H1 (cell line): Measurements from ENCODE around the gene FOXN3. TPM values are rescaled to one million over a fixed set of nuclear protein-coding genes. Genes with fewer than 3 reads are reported as not detected.

Experiments
- CTCF ChIA-PET: fragments of 300-600 bp; sonication (Branson Sonifier 250); formaldehyde crosslinking; loops from one replicate; lab custom pipeline; 2021; ENCODE audit not compliant: partially characterized antibody; lab: Charles Lee
- POLR2A ChIA-PET: fragments of 300-600 bp; sonication (Branson Sonifier 250); formaldehyde crosslinking; loops from one replicate; lab custom pipeline; 2021; ENCODE audit warnings: inconsistent platforms; ENCODE audit not compliant: partially characterized antibody; lab: Charles Lee
- DNase-seq, 2 experiments: peaks; one replicate each; pipeline versions ENCODE4 v3.0.0 to v3.0.0-alpha.2; 2010 to 2022; ENCODE audit warnings: low spot score in 2 of 2, low read depth in 1 of 2, mixed read lengths in 1 of 2
- FAIRE-seq: peaks from 2 replicates; lab custom pipeline; 2011; peaks lifted over from hg19 to GRCh38; lab: Jason Lieb, UNC
- H2AFZ ChIP-seq: 2 replicates; pipeline ENCODE4 v1.8.1; 2012; ENCODE audit warnings: low read length, inconsistent platforms
- H2AK5ac ChIP-seq: 2 replicates; pipeline ENCODE4 v1.6.1; 2013; ENCODE audit warnings: low read depth, low read length
- H2BK120ac ChIP-seq: replicated peaks from 2 replicates; pipeline ENCODE3; 2013; ENCODE audit warnings: low read depth, low read length, inconsistent platforms
- H2BK12ac ChIP-seq: 2 replicates; pipeline ENCODE4 v1.6.1; 2013; ENCODE audit warnings: low read depth, low read length
- H2BK15ac ChIP-seq: 2 replicates; pipeline ENCODE4 v1.6.1; 2013; ENCODE audit warnings: low read length
- H2BK20ac ChIP-seq: 2 replicates; pipeline ENCODE4 v1.6.1; 2013; ENCODE audit warnings: low read length
- H2BK5ac ChIP-seq: 2 replicates; pipeline ENCODE4 v1.6.1; 2013; ENCODE audit warnings: low read depth, low read length
- H3K14ac ChIP-seq: 2 replicates; pipeline ENCODE4 v1.6.1; 2013; ENCODE audit warnings: inconsistent platforms; ENCODE audit not compliant: insufficient read length
- H3K18ac ChIP-seq: 2 replicates; pipeline ENCODE4 v1.6.1; 2013; ENCODE audit warnings: low read length; ENCODE audit errors: extremely low read depth
- H3K23ac ChIP-seq: 2 replicates; pipeline ENCODE4 v1.6.1; 2013; ENCODE audit warnings: inconsistent platforms; ENCODE audit not compliant: insufficient read length
- H3K23me2 ChIP-seq: 2 replicates; pipeline ENCODE4 v1.6.1; 2013; ENCODE audit warnings: low read depth, low read length
- H3K27ac ChIP-seq: 2 replicates; pipeline ENCODE4 v1.6.1; 2011; ENCODE audit warnings: low read depth, low read length, inconsistent platforms
- H3K27me3 ChIP-seq, 4 experiments: replicated peaks in 1 of 4; 1 replicate in 1 of 4; 2 replicates in 3 of 4; pipeline versions ENCODE4 v1.6.1 to v1.8.1; 2011 to 2013; ENCODE audit warnings: low read length in 3 of 4, mild to moderate bottlenecking in 3 of 4, inconsistent platforms in 2 of 4, mixed read lengths in 2 of 4, moderate library complexity in 1 of 4; ENCODE audit not compliant: control insufficient read depth in 3 of 4, insufficient read depth in 3 of 4; ENCODE audit errors: extremely low read depth in 1 of 4
- H3K36me3 ChIP-seq, 4 experiments: 2 replicates each; pipeline versions ENCODE4 v1.6.1 to v1.8.1; 2011 to 2013; ENCODE audit warnings: mild to moderate bottlenecking in 4 of 4, low read length in 3 of 4, moderate library complexity in 2 of 4, control low read depth in 1 of 4, inconsistent platforms in 1 of 4; ENCODE audit not compliant: insufficient read depth in 4 of 4, control insufficient read depth in 2 of 4
- H3K4ac ChIP-seq: replicated peaks from 2 replicates; pipeline ENCODE3; 2013; ENCODE audit warnings: low read length, low read depth, mixed read lengths, inconsistent platforms; ENCODE audit not compliant: insufficient read length
- H3K4me1 ChIP-seq, 4 experiments: replicated peaks in 1 of 4; 1 replicate in 1 of 4; 2 replicates in 3 of 4; pipeline versions ENCODE4 v1.6.1 to v1.8.1; 2011 to 2013; ENCODE audit warnings: low read length in 3 of 4, inconsistent platforms in 2 of 4, mixed read lengths in 1 of 4; ENCODE audit not compliant: insufficient read depth in 4 of 4, control insufficient read depth in 3 of 4
- H3K4me2 ChIP-seq, 2 experiments: 2 replicates each; pipeline versions ENCODE4 v1.6.1 to v1.8.1; 2011 to 2013; ENCODE audit warnings: low read depth in 2 of 2, low read length in 2 of 2, control low read depth in 1 of 2, inconsistent platforms in 1 of 2, mild to moderate bottlenecking in 1 of 2; ENCODE audit not compliant: insufficient read depth in 1 of 2
- H3K4me3 ChIP-seq, 4 experiments: fragments of 200-600, 300-600 bp in 1 of 4; sonication (generic), shearing (Covaris generic), sonication (Bioruptor Twin) in 1 of 4; 2 replicates each; pipeline versions ENCODE4 v1.5.1 to v1.8.1; 2011 to 2016; ENCODE audit warnings: low read length in 4 of 4, low read depth in 3 of 4, control low read depth in 2 of 4, inconsistent platforms in 2 of 4, mild to moderate bottlenecking in 2 of 4, mixed read lengths in 1 of 4, moderate library complexity in 1 of 4; ENCODE audit not compliant: insufficient read depth in 2 of 4; ENCODE audit errors: extremely low read depth in 1 of 4
- H3K56ac ChIP-seq: replicated peaks from 2 replicates; pipeline ENCODE3; 2013; ENCODE audit warnings: low read depth, mild to moderate bottlenecking, mixed read lengths, low read length, inconsistent platforms; ENCODE audit not compliant: insufficient read length
- H3K79me1 ChIP-seq: 2 replicates; pipeline ENCODE4 v1.6.1; 2013; ENCODE audit warnings: low read depth, low read length, control low read depth
- H3K79me2 ChIP-seq, 2 experiments: 2 replicates each; pipeline versions ENCODE4 v1.6.1 to v1.8.1; 2012 to 2013; ENCODE audit warnings: low read length in 2 of 2, mild to moderate bottlenecking in 2 of 2, inconsistent platforms in 1 of 2; ENCODE audit not compliant: insufficient read depth in 2 of 2, control insufficient read depth in 1 of 2
- H3K9ac ChIP-seq, 4 experiments: replicated peaks in 1 of 4; 1 replicate in 1 of 4; 2 replicates in 3 of 4; pipeline versions ENCODE4 v1.6.1 to v1.8.1; 2011 to 2013; ENCODE audit warnings: low read depth in 3 of 4, low read length in 3 of 4, control low read depth in 2 of 4, mild to moderate bottlenecking in 2 of 4, moderate library complexity in 2 of 4, inconsistent platforms in 1 of 4; ENCODE audit errors: extremely low read depth in 1 of 4
- H3K9me3 ChIP-seq, 2 experiments: 2 replicates each; pipeline versions ENCODE4 v1.6.1 to v1.8.1; 2012 to 2013; ENCODE audit warnings: mild to moderate bottlenecking in 2 of 2, moderate library complexity in 2 of 2, control low read depth in 1 of 2, inconsistent platforms in 1 of 2, low read depth in 1 of 2, low read length in 1 of 2, mixed read lengths in 1 of 2; ENCODE audit not compliant: insufficient read depth in 2 of 2
- H4K20me1 ChIP-seq, 2 experiments: replicated peaks in 1 of 2; 2 replicates each; pipeline versions ENCODE3 to v1.8.1; 2011 to 2013; ENCODE audit warnings: inconsistent platforms in 2 of 2, low read length in 2 of 2, mild to moderate bottlenecking in 1 of 2; ENCODE audit not compliant: insufficient read depth in 2 of 2, control insufficient read depth in 1 of 2
- H4K5ac ChIP-seq: 2 replicates; pipeline ENCODE4 v1.6.1; 2013; ENCODE audit warnings: low read length, low read depth, mixed read lengths, inconsistent platforms; ENCODE audit not compliant: insufficient read length
- H4K8ac ChIP-seq: 2 replicates; pipeline ENCODE4 v1.8.0; 2013; ENCODE audit warnings: mild to moderate bottlenecking, moderate library complexity, low read length, inconsistent platforms; ENCODE audit not compliant: insufficient read depth; ENCODE audit errors: extremely low read depth
- H4K91ac ChIP-seq: replicated peaks from 2 replicates; pipeline ENCODE3; 2013; ENCODE audit warnings: low read length, mixed read lengths, inconsistent platforms; ENCODE audit not compliant: insufficient read length
- ATF2 ChIP-seq: IDR thresholded peaks from 2 replicates; pipeline ENCODE4 v1.6.1; 2012; ENCODE audit warnings: low read length, inconsistent platforms
- GABPA ChIP-seq: IDR thresholded peaks from 2 replicates; pipeline ENCODE4 v1.6.1; 2011; ENCODE audit warnings: mild to moderate bottlenecking, low read length, moderate library complexity, borderline replicate concordance; ENCODE audit not compliant: insufficient read depth
- HDAC6 ChIP-seq: IDR thresholded peaks from one replicate; pipeline ENCODE4 v1.7.1; 2012; ENCODE audit warnings: low read depth, mild to moderate bottlenecking, inconsistent platforms, low read length, moderate library complexity
- KDM1A ChIP-seq: fragments of 200-600, 300-600 bp; sonication (generic); IDR thresholded peaks from 2 replicates; pipeline ENCODE4 v1.7.1; 2016; ENCODE audit warnings: mild to moderate bottlenecking, low read length, borderline replicate concordance
- KDM5A ChIP-seq: fragments of 200-600 bp; IDR thresholded peaks from 2 replicates; pipeline ENCODE4 v1.7.1; 2012; ENCODE audit warnings: mild to moderate bottlenecking, low read length, inconsistent platforms, mixed read lengths
- NANOG ChIP-seq: IDR thresholded peaks from 2 replicates; pipeline ENCODE4 v1.6.1; 2011; ENCODE audit warnings: low read length, low read depth, mild to moderate bottlenecking, inconsistent platforms; ENCODE audit not compliant: insufficient read depth, poor library complexity, severe bottlenecking
- TAF7 ChIP-seq: optimal IDR thresholded peaks from 2 replicates; pipeline ENCODE3; 2011; ENCODE audit warnings: low read depth, mild to moderate bottlenecking, inconsistent platforms, low read length, moderate library complexity, borderline replicate concordance
- TBP ChIP-seq: IDR thresholded peaks from 2 replicates; pipeline ENCODE4 v1.6.1; 2011; ENCODE audit warnings: low read depth, low read length, improper control_type of control experiment
- YY1 ChIP-seq: IDR thresholded peaks from 2 replicates; pipeline ENCODE4 v1.6.1; 2011; ENCODE audit warnings: low read depth, mild to moderate bottlenecking, low read length
- ZNF274 ChIP-seq: IDR thresholded peaks from 2 replicates; pipeline ENCODE4 v1.7.0; 2012; ENCODE audit warnings: low read length, borderline replicate concordance; ENCODE audit errors: extremely low read depth
- WGBS, 2 experiments: shearing (Covaris generic) in 1 of 2; methylation state at CpG; one replicate each; pipeline versions ENCODE4 v1.1.6 to v1.1.7; 2013 to 2015; ENCODE audit warnings: low lambda C conversion rate in 2 of 2, mixed read lengths in 2 of 2, inconsistent platforms in 1 of 2, low coverage in 1 of 2, missing lambda C conversion rate in 1 of 2; ENCODE audit not compliant: insufficient replicate concordance in 2 of 2, insufficient coverage in 1 of 2, insufficient read length in 1 of 2; ENCODE audit errors: extremely low coverage in 1 of 2, missing lambda C conversion rate in 1 of 2; 5-methylcytosine and 5-hydroxymethylcytosine counted together
- polyA plus RNA-seq, 7 experiments: library from polyadenylated mRNA; depleted of rRNA in 3 of 7; stranded (reverse) in 5 of 7; unstranded in 2 of 7; fragments of >200 nt in 5 of 7; fragments of 200-250 nt in 2 of 7; gene quantifications; 1 replicate in 5 of 7; 2 replicates in 1 of 7; 4 replicates in 1 of 7; pipeline versions ENCODE4 v1.2.1 to v1.2.3, GENCODE V29; 2011 to 2013; ENCODE audit warnings: missing spikeins in 2 of 7, mixed read lengths in 2 of 7
- total RNA-seq: library from RNA; stranded (reverse); fragmentation: NEBNext Ultra II Directional; extraction: Animal tissue kit (Norgen Biotek cat#: 25700); gene quantifications from 2 replicates; pipeline ENCODE4 v1.2.1, GENCODE V29; 2021

The FOXN3 gene
- total and polyA plus RNA-seq, 2 of the 8 experiments (the other 6 are each of a cell fraction or from before 2014, with no cell fraction given), result 52.6 to 178 TPM

DNA sequence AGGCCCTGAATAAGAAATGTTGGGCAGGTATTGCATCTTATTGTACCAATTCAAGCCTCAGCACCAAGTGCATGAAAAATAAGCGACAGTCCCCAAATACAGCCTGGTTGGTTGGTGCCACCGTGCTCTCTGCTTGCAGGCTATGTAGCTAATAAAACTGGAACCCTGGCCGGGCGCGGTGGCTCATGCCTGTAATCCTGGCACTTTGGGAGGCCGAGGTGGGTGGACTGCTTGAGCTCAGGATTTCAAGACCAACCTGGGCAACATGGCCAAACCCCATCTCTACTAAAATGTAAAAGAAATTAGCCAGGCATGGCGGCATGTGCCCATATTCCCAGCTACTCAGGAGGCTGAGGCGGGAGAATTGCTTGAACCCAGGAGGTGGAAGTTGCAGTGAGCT is 25.5 kb downstream of the FOXN3 start:
- Histone ChIP-seq H3K27me3 (no peaks in the 10 kb centered on the region), H3K4me3 (no peak overlapping the region), H2AFZ (no peak overlapping the region), H3K18ac (no peak overlapping the region), H3K9me3 (no peaks in the 10 kb centered on the region), H3K79me2 (peaks cover 43 to 99% of the 10 kb centered on the region in 2 experiments), H4K5ac (no peak overlapping the region), H3K14ac (no peak overlapping the region), H2BK15ac (no peak overlapping the region), H3K4me2 (no peak overlapping the region), H3K27ac (no peak overlapping the region), H3K36me3 (no peaks in the 10 kb centered on the region), H4K20me1 (peaks cover 34 to 36% of the 10 kb centered on the region in 2 experiments), H3K4ac (no peak overlapping the region), H3K23ac (no peak overlapping the region), H4K91ac (no peak overlapping the region), H3K9ac (no peak overlapping the region), H2BK20ac (no peak overlapping the region), H3K56ac (no peak overlapping the region), H2BK120ac (no peak overlapping the region), H3K4me1 (peaks cover 0 to 17% (median 8%) of the 10 kb centered on the region in 4 experiments), H4K8ac (no peak overlapping the region), H3K79me1 (peaks cover 10% of the 10 kb centered on the region), H2BK5ac (0 out of 2 replicates have a peak overlapping the region, but pooled peaks have one; percentile 0), H2BK12ac (no peak overlapping the region), H2AK5ac (no peak overlapping the region), H3K23me2 (no peaks in the 10 kb centered on the region)
- 92% methylated on average over 8 of the region's 8 CpGs; no CpG with 5 or more reads in 1 of the 2 experiments for WGBS, 2 experiments
- POLR2A ChIA-PET, result interaction anchor here (0.6 kb wide), 1 partner anchor 17 kb away, joined by 3 read pairs; no protein-coding TSS in a partner anchor
- CTCF ChIA-PET, result interaction anchor here (1.2 kb wide), 1 partner anchor 23 kb away, joined by 3 read pairs; no protein-coding TSS in a partner anchor
- FAIRE-seq, result no peak
- no peak for TF ChIP-seq HDAC6
- no peak for TF ChIP-seq ZNF274
- TF ChIP-seq KDM5A, result no peak
- TF ChIP-seq NANOG, result no peak
- no peak for TF ChIP-seq TBP
- TF ChIP-seq KDM1A, result no peak
- no peak for TF ChIP-seq GABPA
- no peak for TF ChIP-seq YY1
- TF ChIP-seq ATF2, result no peak
- no peak for TF ChIP-seq TAF7
- no peak for DNase-seq
